HG03565 (cell line): ENCODE results near the gene GGA3.
"Not testable (repeated sequence)": the region's sequence is repeated elsewhere in the genome, so short reads cannot be mapped to it uniquely, and the experiment has no call there.

Experiments used
- ATAC-seq: cut with Tn5 transposase; IDR thresholded peaks from one replicate; pipeline ENCODE4 v1.9.1; 2021; ENCODE audit warnings: mild to moderate bottlenecking, moderate library complexity; ENCODE audit not compliant: unreplicated experiment

GGA3 gene

DNA sequence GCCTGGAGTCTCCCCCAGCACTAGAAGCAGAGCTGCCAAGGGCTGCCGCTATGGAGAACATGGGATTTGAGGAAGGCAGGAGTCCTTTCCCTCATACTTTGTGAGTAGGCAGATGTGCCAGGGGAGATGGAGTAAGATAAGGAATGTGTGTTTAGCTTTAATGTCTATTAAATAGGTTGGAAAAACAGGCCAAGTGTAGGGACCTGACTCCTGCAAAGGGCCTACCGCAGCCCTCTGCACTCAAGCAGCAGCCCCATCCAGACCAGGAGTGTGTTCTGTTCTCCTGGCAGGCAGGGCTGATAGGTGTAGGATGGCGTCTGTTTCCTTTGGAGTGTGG lies 11.4 kb upstream of the GGA3 start:
- no peak for ATAC-seq

DNA sequence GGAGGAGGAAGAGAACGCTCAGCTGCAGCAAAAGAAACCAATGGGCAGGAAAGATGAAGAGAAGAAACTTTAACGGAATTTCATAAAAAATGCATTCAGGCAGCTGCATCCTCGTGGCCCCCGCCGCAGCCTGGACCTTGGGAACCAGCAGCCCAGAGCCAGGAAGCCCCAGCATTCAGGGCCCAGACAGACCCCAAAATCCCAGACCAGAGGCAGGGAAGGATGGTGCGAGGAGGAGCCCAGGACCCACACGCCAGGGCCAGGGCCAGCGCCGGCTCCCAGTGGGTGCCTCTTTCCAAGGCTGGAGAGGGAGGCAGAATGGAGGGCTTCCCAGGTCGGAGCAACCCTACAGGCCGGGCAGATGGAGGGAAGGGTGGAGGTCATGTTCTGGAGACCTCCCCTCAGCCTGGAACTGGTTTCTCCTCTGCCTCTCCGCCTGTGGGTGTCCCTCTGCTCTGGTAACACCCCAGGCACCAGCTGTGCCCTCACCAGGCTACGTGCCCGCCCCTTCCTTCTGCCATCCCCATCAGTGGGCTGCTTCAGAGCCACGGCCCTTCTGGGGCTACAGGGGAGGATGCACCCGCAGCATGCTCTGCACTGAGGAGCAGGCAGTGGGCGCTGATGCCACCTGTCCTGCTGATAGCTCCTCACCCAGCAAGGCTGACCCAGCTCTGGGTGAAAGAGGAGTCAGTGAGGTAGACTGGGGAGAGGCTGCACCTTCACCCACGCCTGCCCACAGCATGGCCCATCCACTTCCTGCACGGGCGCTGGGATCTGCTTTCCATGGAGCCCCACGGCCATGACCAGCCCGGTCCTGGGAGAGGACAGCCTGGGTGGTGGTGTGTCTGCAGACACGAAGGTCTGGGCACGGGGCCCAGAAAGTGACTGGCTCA lies 10.8 kb upstream of the GGA3 start:
- no peak for ATAC-seq

DNA sequence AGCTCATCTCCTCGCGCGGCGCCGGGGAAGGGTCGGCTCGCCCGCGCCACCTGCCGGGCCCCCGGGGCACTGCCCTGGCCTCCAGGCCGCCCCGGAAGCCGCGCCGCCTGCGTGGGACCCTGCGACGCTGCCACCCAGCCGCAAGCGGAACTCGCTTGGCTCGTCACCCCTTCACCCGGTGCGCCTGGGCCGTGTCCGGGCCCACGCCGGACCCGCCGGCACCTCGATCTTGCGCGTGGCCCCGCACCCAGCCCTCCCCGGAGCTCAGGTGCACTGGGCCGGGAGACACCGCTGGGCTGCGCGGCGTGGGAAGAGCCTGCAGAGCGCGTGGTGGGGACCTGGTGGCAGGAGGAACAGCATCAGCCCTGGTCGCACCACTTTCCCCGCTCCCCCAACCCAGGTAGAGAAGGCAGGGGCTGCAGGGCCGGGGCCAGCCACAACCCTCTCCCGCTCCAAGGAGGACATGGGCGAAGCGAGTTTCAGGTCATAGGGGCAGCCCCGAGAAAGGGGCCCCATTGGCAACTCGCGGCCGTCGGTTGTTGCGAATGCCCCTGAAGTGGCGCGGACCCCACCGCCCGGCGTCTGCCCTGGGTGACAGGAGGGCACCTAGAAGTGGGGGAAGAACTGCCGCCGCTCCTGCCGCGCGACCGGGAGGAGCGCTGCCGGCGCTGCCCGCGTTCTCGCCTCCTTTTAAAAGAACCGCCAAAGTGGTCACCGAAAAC lies 10.0 kb upstream of the GGA3 start:
- ATAC-seq, result peak; percentile 59

DNA sequence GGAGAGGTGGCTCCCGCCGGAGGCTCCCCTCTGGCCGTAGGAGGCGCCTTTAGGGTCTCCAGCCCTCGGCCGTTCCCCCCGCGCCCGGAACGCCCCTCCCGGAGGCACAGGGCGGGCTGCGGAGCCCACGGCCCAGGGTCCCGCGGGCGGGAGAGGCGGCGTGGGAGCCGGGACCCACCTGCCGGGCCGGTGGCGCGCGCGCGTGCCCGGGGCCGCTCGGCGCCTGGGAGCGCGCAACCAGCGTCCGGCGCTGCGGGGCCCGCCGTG lies 9.5 kb upstream of the GGA3 start, which contains the start of gene MIF4GD:
Gene MIF4GD, minus strand, starts transcription at position 266 of the 267 bp plus-strand sequence. CDS start 1,036 bp downstream, outside the sequence.
- no peak for ATAC-seq

DNA sequence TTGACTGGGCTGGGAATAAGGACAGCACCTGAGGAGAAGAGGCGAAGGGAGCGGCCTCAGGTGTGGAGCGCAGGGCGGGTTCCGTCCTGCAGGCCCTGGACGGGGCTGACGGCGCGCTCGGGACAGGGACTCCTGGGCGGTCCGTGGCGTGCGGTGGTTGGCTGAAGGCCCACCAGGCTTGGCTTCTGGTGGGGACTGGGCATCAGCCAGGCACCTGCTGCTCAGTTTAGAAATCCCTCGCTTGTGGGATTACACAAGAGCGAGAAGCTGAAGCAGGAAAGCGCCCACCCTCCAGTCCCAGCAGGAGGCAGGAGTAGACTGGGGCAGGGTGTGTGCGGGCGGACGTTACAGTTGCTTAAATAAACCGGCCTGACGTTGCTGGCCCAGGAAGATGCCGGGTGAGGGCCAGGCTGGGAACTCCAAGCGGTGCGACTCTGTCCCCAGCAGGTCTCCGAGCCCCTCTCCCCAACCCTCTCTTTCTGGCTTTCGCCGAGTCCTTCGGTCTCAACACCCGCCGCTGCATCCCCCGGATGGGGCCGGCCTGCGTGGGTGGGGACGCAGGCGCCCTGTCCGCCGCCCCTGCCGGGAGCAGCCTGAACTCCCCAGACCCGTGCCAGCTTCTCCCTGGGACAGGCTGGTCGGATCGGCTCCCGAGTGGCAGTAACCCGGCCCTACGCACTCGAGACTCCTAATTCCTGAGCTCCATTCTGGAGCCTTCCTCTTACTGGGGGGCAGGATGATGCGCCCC lies 9.0 kb upstream of the GGA3 start:
- ATAC-seq, result peak; percentile 23

DNA sequence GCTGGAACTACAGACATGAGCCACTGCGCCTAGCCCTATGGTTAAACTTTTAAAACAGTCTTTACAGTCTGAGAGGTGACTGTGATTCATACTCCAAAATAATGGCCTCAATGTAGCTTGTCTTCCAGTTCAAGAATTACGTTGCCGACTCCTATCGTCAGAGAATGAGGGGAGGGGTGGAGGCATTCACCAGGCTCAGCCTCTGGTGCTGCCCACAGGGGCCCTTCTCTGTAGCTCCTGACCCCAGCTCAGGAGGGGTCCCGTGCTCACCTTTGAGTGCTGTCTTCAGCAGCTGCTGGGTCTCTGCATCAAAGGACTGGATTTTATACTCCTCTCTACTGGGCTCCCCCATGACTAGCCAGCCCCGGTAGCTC lies 8.4 kb upstream of the GGA3 start:
- ATAC-seq, result no peak

DNA sequence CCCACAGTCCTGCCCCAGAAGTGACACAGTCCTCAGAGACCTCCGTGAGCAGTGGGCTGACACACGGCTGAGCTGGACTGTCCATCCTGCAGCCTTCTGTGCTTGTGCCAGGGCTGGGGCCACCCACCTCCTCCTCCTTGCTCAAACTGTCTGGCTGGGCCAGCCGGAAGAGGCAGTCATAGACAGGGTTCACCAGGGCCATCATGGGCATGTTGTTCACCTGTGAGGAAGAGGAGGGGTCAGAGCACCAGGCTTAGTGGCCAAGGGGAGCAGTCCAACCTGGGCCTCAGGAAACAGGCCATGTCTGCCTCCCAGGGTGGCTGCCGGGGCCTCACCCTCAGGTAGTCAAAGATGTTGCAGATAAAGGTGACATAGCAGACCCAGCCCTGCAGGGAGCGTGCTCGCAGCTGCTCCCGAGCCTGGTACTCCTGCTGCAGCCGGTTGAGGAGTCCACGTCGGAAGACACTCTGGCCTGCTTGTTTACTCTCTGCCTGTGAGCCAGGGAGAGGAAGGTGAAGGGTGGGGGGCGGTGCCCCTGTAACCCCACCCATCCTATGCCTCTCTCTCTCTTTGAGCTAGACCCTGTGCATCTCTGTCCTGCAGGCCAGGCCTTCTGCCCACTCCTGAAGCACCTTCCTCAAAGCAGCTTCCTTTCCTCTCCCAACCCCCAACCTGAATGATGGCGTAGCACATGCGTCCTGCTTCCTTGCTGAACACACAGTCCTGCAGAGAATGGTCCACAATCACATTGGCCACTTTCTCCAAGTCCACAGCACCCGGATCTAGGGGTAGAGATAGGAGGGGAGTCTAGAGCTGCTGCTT lies 6.2 kb upstream of the GGA3 start:
- ATAC-seq, result no peak

DNA sequence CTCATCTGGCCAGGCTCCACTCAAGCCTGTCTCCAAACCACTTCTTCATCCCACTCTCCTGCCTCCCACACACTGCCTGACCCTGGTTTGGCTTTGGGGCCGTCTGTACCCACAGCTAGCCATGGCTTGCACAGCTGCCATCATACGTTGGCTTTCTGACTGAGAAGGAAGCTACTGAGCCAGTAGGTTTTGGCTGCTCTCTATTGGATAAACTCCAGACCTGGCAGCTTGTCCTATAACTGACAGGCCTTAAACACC lies 5.7 kb upstream of the GGA3 start:
- ATAC-seq, result no peak

DNA sequence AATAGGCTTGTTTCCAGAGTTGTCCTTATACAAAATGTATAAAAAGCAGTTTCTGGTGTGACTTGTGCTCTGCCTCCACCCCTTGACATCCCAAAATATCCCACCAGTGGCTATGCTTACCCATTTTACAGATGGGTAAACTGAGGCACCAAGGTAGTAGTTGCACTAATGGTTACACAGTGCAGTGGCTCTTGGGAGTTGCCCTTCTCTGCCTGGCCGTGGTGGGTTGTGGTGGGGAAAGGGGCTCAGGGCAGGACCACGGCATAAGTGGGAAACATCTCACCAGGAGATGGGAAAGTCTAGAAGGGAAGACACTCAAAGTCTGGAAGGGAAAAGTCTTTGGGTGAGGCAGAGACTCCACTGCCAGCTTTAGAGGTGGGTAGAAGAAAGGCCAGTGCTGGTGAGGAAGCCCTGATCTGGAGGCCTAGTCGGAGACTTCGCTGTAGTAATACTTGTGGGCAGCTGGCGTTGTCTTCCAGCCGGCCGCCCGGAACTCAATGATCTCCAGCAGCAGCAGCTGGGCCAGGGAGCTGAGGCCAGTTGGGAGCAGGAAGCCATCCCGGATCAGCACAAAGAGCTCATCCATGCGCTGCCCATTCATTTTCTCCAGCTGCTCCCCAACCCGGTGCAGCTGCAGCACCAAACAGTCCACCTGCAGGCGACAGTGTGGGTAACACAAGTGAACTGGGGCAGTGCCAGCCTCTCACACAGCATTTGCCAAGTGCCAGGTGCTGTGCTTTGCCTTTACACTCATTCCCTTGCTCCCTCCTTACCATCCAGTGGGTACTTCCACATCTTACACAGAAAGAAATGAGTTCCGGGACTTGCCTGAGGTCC lies 5.1 kb upstream of the GGA3 start:
- no peak for ATAC-seq

DNA sequence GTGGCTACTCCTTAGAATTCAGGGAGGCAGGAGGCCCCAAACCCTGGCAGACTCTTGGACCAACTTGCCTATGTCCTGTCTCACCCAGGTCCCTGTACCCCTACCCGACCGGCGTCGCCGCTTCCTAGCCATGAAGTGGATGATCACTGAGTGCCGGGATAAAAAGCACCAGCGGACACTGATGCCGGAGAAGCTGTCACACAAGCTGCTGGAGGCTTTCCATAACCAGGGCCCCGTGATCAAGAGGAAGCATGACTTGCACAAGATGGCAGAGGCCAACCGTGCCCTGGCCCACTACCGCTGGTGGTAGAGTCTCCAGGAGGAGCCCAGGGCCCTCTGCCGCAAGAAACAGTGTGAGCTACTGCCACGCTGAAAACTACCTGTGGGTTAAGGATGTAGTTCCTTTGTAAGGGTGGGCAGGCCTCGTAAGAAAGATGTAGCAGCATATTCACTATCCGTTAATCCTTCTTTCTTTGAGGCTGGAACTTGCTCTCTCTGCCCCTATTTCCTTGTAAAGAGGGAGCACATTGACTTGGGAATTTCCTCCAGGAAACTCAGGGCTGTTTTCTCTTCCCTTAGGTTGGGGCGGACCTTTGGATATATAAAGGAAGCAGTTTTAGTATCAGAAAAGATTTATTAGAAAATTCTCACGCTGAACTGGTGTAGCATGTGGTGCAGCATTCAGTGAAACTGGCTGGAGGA lies 4.4 kb upstream of the GGA3 start:
- ATAC-seq, result no peak

DNA sequence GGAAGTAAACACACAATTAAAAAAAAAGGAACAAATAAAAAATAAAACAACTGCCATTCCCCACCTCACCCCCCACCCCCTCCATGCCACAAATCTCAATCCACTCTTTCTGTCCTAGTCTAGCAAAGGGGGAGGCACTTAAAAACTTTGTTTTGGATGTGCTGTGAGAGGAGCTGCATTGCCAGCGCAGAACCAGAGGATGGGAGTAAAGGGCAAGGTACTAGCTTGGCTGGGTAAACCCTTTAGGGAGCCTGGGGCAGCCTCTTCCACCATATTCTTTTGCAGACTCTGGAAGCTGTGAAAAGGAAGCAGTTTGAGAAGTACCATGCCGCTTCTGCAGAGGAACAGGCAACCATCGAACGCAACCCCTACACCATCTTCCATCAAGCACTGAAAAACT lies 1.6 kb upstream of the GGA3 start:
- no peak for ATAC-seq

DNA sequence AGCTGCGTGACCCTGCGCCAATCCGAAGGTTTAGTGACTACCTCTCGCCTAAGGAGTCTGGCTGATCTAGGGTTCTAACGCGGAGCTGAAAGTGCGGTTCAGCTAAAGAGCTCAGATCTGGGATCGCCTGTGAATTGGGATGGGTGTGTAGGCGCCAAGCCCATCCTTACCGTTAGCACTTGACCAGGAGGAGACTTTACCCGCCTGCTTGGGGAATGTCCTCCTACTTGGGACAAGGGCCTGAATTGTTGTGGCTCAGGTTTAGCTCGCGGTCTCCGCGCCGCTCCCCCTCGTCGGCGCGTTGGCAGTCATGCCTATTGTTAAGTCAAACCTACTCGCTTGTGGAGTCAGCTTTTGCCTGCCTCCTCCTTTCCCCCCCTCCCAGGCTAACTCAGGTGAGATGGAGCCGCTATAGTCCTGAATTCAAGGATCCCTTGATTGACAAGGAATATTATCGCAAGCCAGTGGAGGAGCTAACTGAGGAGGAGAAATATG lies 753 bp upstream of the GGA3 start:
- no peak for ATAC-seq

DNA sequence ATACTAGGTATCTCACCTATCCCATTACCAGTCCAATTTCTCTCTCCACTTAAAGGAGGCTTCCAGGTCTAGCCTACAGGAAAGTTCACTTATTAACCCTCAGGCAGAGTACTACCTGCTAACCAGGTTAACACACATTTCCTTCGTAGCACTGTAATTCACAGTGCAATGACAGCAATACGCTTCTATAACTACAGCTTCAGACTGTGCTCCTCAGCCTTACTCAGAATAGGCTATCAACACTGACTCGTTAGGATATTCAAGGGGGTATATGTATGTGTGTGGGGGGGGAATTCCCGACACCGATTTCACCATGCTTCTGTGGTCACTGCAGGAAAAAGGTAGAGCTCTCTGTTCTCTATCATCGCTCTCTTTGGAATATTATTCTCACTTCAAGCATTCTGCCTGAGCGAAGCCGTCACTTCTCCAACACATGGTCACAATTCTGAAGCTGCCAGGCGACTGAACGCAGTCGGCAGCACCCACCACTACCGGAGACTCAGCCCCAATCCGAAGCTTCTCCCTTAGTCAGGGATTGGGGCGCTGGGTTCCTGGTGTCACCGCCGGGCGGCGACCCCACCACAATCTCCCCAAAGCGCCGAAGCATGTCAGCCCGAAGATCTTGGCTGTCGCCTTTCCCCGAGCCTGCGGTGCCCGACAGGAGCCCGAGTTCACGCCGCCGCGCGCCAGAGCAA lies 618 bp downstream of the GGA3 start:
- ATAC-seq, result peak; percentile 12

DNA sequence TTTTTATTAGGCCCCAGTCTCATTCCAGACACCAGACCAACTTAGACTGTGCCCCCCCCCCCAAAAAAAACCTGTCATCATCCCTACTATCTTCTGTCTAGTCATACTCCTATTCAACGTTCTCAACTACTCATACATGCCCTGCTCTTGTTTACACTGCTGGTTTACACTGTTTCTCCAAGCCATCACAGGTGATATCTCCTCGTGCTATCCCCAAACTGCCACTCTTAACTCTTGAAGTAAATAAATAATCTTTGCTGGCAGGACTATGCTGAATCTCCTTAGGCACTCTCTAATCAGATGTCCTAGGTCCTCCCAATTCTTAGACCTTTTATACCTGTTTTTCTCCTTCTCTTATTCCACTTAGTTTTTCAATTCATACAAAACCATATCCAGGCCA lies 4.2 kb downstream of the GGA3 start:
- ATAC-seq, result not testable (repeated sequence)

DNA sequence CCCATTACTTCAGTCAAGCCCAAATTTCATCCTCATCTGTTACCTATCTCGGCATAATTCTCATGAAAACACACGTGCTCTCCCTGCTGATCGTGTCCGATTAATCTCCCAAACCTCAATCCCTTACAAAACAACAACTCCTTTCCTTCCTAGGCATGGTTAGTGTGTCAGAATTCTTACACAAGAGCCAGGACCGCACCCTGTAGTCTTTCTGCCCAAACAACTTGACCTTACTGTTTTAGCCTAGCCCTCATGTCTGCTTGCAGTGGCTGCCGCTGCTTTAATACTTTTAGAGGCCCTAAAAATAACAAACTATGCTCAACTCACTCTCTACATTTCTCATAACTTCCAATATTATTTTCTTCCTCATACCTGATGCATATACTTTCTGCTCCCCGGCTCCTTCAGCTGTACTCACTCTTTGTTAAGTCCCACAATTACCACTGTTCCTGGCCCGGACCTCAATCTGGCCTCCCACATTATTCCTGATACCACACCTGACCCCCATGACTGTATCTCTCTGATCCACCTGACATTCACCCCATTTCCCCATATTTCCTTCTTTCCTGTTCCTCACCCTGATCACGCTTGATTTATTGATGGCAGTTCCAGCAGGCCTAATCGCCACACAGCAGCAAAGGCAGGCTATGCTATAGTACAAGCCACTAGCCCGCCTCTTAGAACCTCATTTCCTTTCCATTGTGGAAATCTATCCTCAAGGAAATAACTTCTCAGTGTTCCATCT lies 5.3 kb downstream of the GGA3 start:
- ATAC-seq, result not testable (repeated sequence)

DNA sequence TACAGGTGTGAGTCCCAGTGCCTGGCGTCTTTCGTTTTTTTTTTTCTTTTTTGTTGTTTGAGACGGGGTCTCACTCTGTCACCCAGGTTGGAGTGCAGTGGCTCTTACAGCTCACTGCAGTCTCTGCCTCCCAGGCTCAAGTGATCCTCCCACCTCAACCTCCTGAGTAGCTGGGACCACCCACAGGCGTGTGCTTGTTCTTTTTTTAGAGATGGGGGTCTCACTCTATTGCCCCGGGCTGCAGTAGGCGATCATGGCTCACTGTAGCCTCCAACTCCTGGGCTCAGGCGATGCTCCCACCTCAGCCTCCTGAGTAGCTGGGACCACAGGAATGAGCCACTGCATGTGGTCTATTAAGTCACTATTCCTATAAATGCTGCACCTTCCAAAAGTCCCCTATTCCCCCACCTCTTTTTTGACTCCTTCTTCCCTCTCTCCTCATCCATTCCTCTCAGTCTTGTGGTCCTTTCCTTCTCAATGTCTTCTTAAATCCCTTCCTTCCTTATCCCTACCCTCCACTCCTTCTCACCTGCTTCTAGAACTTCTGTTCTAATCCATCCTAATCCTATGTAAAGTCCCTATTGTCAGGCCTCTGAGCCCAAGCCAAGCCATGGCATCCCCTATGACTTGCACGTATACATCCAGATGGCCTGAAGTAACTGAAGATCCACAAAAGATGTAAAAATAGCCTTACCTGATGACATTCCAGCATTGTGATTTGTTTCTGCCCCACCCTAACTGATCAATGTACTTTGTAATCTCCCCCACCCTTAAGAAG lies 9.2 kb downstream of the GGA3 start:
- ATAC-seq, result no peak

DNA sequence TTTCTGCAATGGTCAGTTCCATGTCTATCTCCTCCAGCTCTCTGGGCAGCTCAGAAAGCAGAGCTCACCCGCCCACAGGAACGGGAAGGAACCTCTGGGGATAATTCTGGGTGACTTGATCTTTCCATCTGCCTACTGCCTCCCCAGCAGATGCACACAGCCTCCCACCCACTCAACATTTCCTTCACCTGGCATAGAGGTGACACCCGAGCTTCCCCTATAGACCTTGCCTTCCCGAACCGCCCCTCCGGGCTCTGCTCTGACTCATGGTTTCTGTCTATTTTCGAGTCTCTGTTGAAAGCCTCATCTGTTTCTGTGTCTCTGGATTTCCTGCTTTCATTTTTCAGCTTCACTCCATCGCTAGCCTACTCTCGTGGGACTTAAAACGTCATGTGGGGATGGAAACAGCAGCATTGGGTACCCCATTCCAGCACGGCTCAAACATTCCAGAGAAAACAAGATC lies 11.4 kb downstream of the GGA3 start:
- peak; percentile 82 for ATAC-seq
